Gastrocnemius medialis (tissue), 4 donors: ENCODE results near the gene SHB. TPM values are rescaled to one million over a fixed set of nuclear protein-coding genes. Genes with fewer than 3 reads are reported as not detected.

Experiments used
- ATAC-seq, 2 donors: fragments of 150-250 bp; one replicate each; pipeline ENCODE4 v1.9.1; 2016
- DNase-seq, 2 donors: peaks; one replicate each; pipeline ENCODE4 v3.0.0-alpha.2; 2019
- H3K27ac ChIP-seq, 4 donors: fragments of 200-600 bp; sonication (generic); 1 replicate in 1 of 4; 2 replicates in 3 of 4; pipeline ENCODE4 v1.5.1; 2016 to 2018; ENCODE audit warnings: mild to moderate bottlenecking in 2 of 4, moderate library complexity in 1 of 4
- H3K27me3 ChIP-seq, 3 donors: fragments of 200-600 bp; sonication (generic) in 2 of 3; 1 replicate in 1 of 3; 2 replicates in 2 of 3; pipeline versions ENCODE4 v1.5.1 to v1.6.0; 2016 to 2019; ENCODE audit warnings: mild to moderate bottlenecking in 1 of 3, moderate library complexity in 1 of 3
- H3K36me3 ChIP-seq, 2 donors: fragments of 200-600 bp; sonication (generic) in 1 of 2; one replicate each; pipeline ENCODE4 v1.5.1; 2017 to 2018
- H3K4me1 ChIP-seq, 2 donors: fragments of 200-600 bp; sonication (generic) in 1 of 2; one replicate each; pipeline ENCODE4 v1.5.1; 2016 to 2017; ENCODE audit warnings: mild to moderate bottlenecking in 2 of 2
- H3K4me3 ChIP-seq, 4 donors: fragments of 200-600 bp; sonication (generic) in 3 of 4; 1 replicate in 1 of 4; 2 replicates in 3 of 4; pipeline ENCODE4 v1.5.1; 2016 to 2019; ENCODE audit warnings: mild to moderate bottlenecking in 2 of 4
- H3K9me3 ChIP-seq, 3 donors: fragments of 200-600 bp; sonication (generic) in 2 of 3; 1 replicate in 1 of 3; 2 replicates in 2 of 3; pipeline ENCODE4 v1.5.1; 2016 to 2019
- POLR2A ChIP-seq, 2 donors: fragments of 450-650 bp; IDR thresholded peaks; one replicate each; pipeline ENCODE4 v1.6.1; 2017; ENCODE audit warnings: antibody characterized with exemption in 2 of 2, mild to moderate bottlenecking in 2 of 2, moderate library complexity in 2 of 2
- in situ Hi-C, 4 donors: fragments of 200-750 bp; cut with MboI; loops; one replicate each; pipeline versions ENCODE4 v1.15.0 to v1.8.0; 2017; ENCODE audit warnings: low sequenced_read_pairs in 4 of 4
- intact Hi-C: fragments of 100-400 bp; cut with DNase I; formaldehyde crosslinking; loops from one replicate; pipeline ENCODE4 v1.15.1; 2023; ENCODE audit warnings: low total_unique reads
- total RNA-seq, 4 donors: library from RNA; depleted of rRNA; stranded (reverse); fragments of >200 nt; gene quantifications; one replicate each; pipeline versions ENCODE4 v1.1.0 to v1.2.3, GENCODE V29; 2016
- TF ChIP-seq, protein P1 (sequence below), 5 experiments: fragments of 450-650 bp in 3 of 5; fragments of 200-600 bp in 2 of 5; sonication (generic) in 2 of 5; IDR thresholded peaks in 4 of 5; conservative IDR thresholded peaks in 1 of 5; 1 replicate in 4 of 5; 2 replicates in 1 of 5; pipeline ENCODE4 v1.5.1; 2016 to 2019; ENCODE audit warnings: antibody characterized with exemption in 5 of 5, mild to moderate bottlenecking in 3 of 5, moderate library complexity in 3 of 5

Gene SHB
- total RNA-seq, 4 donors from 2014 or later: 1.2 to 6.1 (median 4.6) TPM

DNA sequence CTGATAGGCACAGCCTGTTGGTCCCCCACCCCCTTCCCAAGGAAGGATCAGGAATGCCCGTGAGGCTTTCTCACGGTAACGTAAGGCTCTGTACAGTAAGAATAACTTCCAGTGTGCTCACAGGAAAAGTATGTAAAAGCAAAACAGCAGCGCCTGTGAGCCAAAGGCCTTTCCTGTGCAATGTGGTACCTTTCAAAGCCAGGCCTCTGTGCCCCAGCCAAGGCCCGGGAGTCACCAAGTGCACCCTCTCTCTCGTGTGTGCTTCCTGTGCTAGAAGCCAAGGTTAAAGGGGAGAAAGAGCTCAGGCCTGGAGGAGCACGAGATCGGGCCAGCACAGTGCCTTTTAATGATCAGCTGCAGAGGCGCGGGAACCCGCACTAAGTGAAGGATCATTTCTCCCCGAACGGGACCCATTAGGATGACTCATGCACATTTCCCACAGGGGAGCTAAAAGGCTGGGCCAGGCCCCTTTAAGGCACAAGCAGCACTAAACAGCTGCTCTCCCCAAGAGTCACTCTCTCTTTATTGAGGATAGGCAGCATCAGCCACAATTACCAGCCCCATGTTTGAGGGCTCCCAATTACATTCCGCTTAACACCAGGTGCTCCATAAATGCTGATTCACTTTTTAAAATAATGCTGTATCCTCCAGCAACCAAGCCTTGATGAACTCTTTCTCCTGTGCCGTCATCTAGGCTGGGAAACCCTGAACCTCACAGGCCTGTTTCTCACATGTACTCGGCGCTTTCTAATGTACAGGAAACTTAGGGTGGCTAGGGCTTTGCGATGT is 42.8 kb downstream of the SHB start:
- ATAC-seq (peak; percentile 51 to 60), DNase-seq (no peak)
- Histone ChIP-seq H3K4me3 (no peak overlapping the region), H3K27ac (peak overlapping the region; percentile 35 to 44 (median 40)), H3K4me1 (peaks cover 28 to 43% of the 10 kb centered on the region in 2 donors), H3K27me3 (no peaks in the 10 kb centered on the region), H3K9me3 (no peaks in the 10 kb centered on the region), H3K36me3 (no peaks in the 10 kb centered on the region)
- in situ Hi-C loops: no loop called here
- intact Hi-C loops: loop anchor here (5.0 kb wide), 1 partner anchor 36 kb away; no protein-coding TSS in a partner anchor
- no peak for TF ChIP-seq POLR2A (IDR thresholded peaks at IDR 0.05)
- TF ChIP-seq, protein P1, sequence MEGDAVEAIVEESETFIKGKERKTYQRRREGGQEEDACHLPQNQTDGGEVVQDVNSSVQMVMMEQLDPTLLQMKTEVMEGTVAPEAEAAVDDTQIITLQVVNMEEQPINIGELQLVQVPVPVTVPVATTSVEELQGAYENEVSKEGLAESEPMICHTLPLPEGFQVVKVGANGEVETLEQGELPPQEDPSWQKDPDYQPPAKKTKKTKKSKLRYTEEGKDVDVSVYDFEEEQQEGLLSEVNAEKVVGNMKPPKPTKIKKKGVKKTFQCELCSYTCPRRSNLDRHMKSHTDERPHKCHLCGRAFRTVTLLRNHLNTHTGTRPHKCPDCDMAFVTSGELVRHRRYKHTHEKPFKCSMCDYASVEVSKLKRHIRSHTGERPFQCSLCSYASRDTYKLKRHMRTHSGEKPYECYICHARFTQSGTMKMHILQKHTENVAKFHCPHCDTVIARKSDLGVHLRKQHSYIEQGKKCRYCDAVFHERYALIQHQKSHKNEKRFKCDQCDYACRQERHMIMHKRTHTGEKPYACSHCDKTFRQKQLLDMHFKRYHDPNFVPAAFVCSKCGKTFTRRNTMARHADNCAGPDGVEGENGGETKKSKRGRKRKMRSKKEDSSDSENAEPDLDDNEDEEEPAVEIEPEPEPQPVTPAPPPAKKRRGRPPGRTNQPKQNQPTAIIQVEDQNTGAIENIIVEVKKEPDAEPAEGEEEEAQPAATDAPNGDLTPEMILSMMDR (IDR thresholded peaks at IDR 0.05 in 4 of 5, conservative IDR thresholded peaks at IDR 0.05 in 1 of 5): no peak

DNA sequence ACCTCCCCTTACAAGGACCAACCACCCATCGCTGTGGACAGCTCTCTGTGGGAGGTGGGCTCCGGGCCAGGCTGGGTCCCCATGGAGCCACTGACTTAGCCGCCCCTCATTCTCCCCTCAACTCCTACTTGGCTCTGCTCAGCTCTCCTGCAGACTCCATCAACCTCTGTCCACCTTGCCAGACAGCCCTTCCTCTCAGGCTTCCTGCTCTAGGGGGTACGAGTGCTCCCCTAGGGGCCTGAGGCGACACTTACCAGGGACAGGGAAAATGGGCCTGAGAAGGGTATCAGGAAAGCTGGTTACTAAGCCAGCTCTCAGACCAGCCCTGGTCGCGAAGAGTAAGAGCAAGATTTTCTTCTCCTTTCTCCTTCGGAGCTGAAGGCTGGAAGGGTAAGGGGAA is 43.9 kb downstream of the SHB start:
- DNase-seq: no peak
- Histone ChIP-seq H3K36me3 (no peaks in the 10 kb centered on the region), H3K4me1 (peaks cover 31 to 45% of the 10 kb centered on the region in 2 donors), H3K9me3 (no peaks in the 10 kb centered on the region), H3K27ac (peak overlapping the region in 2 of 4 donors; percentile 35 to 41), H3K27me3 (no peaks in the 10 kb centered on the region), H3K4me3 (no peak overlapping the region)
- in situ Hi-C loops: no loop called here
- ATAC-seq: no peak
- intact Hi-C loops: loop anchor here (5.0 kb wide), 1 partner anchor 37 kb away; no protein-coding TSS in a partner anchor
- TF ChIP-seq, protein P1 (IDR thresholded peaks at IDR 0.05 in 4 of 5, conservative IDR thresholded peaks at IDR 0.05 in 1 of 5): no peak
- no peak for TF ChIP-seq POLR2A (IDR thresholded peaks at IDR 0.05)

DNA sequence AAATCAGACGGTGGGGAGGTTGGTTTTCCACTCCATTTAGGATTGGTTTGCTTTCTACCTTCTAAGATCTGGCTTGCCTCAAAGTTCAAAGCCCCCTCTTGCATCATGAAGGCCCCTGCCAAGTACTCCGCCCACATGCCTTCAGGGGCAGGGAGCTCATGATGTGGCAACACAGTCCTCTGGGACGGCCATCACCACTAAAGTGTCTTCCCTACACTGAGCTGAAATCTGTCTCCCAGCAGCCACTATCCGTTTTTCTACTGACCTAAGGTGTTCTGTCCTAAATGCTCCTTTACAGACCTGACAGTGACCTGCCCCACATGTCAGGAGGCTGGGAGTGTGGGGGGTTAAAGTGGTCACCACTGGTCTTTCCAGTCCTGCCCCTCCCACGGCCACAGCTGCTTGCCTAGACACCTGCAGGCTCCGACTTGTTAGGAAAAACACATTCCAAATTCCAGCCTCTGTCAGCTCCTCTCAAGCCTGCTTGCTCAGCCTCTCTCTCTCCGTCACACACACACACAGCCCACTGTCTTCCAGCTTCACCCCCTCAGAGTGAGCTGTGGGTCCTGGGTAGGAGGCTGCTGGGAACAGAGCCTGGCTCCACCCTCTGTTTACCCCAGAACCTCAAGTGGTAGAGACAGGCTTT is 44.9 kb downstream of the SHB start:
- no peak overlapping the region for H3K4me3 ChIP-seq
- H3K27me3 ChIP-seq: no peaks in the 10 kb centered on the region
- no peak overlapping the region for H3K27ac ChIP-seq
- peak in 1 of 2 donors; percentile 56 for DNase-seq
- peaks cover 37 to 52% of the 10 kb centered on the region in 2 donors for H3K4me1 ChIP-seq
- in situ Hi-C loops: no loop called here
- no peaks in the 10 kb centered on the region for H3K9me3 ChIP-seq
- H3K36me3 ChIP-seq: no peaks in the 10 kb centered on the region
- ATAC-seq: peak; percentile 52 to 55
- intact Hi-C loops: loop anchor here (5.0 kb wide), 1 partner anchor 52 kb away; no protein-coding TSS in a partner anchor
- no peak for TF ChIP-seq POLR2A (IDR thresholded peaks at IDR 0.05)
- TF ChIP-seq, protein P1 (IDR thresholded peaks at IDR 0.05 in 4 of 5, conservative IDR thresholded peaks at IDR 0.05 in 1 of 5): no peak

DNA sequence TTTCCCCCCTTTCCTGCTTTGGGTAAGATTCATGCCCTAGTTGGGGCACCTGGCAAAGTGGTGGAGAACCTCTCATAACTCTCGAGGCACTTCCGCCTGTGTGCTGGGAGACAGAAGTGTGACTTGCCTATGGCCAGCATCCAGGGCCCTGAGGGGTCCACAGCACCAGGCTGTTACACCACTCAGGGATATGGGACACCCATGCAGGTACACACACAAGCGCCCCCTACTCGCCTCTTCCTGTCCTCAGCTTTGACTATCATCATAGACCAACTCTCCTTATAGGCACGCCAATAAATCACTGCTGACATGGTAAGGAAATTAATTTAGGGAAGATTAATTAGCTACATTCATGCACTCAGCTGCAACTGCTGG is 45.4 kb downstream of the SHB start:
- no peak overlapping the region for H3K27ac ChIP-seq
- intact Hi-C loops: loop anchor here (5.0 kb wide), 1 partner anchor 51 kb away; no protein-coding TSS in a partner anchor

More for the DNA sequence above, 45.4 kb downstream of the SHB start:
- Histone ChIP-seq H3K36me3 (no peaks in the 10 kb centered on the region), H3K4me1 (peaks cover 42 to 54% of the 10 kb centered on the region in 2 donors), H3K27me3 (no peaks in the 10 kb centered on the region), H3K4me3 (no peak overlapping the region), H3K9me3 (no peaks in the 10 kb centered on the region)
- DNase-seq (no peak), ATAC-seq (no peak)
- in situ Hi-C loops: no loop called here
- TF ChIP-seq, protein P1 (IDR thresholded peaks at IDR 0.05 in 4 of 5, conservative IDR thresholded peaks at IDR 0.05 in 1 of 5): no peak
